ENCODE data around the gene STK16.
A peak's percentile ranks its signal among the peaks of the same experiment; 100 is the strongest.

The STK16 gene

DNA sequence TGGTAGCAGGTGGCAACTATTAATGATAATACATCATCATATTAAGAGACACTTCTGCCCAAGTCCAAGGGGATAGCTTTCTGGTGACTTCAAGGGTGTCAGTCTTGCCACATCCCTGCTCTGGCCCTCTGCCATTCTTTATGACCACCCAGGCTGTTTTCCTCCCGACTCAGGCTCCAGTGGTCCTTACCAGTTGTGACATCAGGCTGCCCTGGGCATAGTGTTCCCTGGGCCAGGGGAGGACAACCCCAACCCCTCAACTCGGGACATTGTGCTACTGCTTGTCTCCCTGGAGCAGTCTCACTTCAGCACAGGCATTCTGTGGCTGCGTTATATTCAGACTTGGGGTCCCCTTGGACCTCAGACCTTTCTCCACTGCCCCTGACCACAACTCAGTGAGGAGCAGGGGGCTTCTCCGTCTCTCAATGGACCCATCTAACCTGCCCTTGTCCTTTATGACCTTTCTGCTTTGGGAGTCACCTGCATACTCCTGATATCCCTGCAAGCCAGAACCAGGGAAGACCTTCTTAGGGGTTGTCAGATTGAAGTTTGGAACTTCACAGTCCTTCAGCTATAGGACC is 46.7 kb downstream of the STK16 start:
- in situ Hi-C loops (cut with MboI; ENCODE audit: low sequenced_read_pairs, unreplicated experiment), result loop anchor here (25.0 kb wide), 1 partner anchor 130 kb away; the partner anchor contains the start of genes NHEJ1 and SLC23A3
- no peak for DNase-seq (ENCODE audit: low spot score)
- no peak for TF ChIP-seq CTCF (IDR thresholded peaks at IDR 0.05; ENCODE audit: borderline replicate concordance, control extremely low read depth, extremely low read depth, insufficient read depth, missing control alignments)

GRCh38 chr2:219292616-219293015 is 47.3 kb downstream of the STK16 start:
- in situ Hi-C loops (cut with MboI; ENCODE audit: low sequenced_read_pairs, unreplicated experiment), result loop anchor here (25.0 kb wide), 1 partner anchor 130 kb away; the partner anchor contains the start of genes NHEJ1 and SLC23A3
- no peak for TF ChIP-seq CTCF (IDR thresholded peaks at IDR 0.05; ENCODE audit: borderline replicate concordance, control extremely low read depth, extremely low read depth, insufficient read depth, missing control alignments)
- no peak for DNase-seq (ENCODE audit: low spot score)

DNA sequence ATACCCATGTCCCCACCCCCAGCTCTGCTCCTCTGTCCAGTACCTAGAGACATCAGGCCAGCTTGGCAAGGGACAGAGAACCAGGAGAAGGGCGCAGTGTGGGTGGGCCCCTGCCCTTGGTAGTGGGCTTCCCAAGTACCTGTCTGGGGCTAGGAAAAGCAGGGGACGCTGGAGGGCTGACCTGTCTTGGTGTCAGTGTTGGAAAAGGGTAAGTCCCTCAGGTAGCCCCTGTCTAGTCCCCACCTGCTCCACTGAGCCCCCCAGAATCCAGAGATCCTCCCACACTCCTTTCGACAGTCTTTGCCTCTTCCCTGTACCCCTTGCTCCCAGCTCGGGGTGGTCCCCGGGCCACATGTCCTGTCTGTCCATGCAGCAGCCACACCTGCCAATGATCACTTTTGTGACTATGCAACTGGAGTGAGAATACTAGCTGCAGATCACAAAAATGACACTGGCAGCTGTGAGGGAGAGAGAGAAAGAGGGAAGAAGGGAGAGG is 48.5 kb downstream of the STK16 start:
- in situ Hi-C loops (cut with MboI; ENCODE audit: low sequenced_read_pairs, unreplicated experiment), result loop anchor here (25.0 kb wide), 1 partner anchor 131 kb away; the partner anchor contains the start of genes NHEJ1 and SLC23A3
- no peak for TF ChIP-seq CTCF (IDR thresholded peaks at IDR 0.05; ENCODE audit: borderline replicate concordance, control extremely low read depth, extremely low read depth, insufficient read depth, missing control alignments)

DNA sequence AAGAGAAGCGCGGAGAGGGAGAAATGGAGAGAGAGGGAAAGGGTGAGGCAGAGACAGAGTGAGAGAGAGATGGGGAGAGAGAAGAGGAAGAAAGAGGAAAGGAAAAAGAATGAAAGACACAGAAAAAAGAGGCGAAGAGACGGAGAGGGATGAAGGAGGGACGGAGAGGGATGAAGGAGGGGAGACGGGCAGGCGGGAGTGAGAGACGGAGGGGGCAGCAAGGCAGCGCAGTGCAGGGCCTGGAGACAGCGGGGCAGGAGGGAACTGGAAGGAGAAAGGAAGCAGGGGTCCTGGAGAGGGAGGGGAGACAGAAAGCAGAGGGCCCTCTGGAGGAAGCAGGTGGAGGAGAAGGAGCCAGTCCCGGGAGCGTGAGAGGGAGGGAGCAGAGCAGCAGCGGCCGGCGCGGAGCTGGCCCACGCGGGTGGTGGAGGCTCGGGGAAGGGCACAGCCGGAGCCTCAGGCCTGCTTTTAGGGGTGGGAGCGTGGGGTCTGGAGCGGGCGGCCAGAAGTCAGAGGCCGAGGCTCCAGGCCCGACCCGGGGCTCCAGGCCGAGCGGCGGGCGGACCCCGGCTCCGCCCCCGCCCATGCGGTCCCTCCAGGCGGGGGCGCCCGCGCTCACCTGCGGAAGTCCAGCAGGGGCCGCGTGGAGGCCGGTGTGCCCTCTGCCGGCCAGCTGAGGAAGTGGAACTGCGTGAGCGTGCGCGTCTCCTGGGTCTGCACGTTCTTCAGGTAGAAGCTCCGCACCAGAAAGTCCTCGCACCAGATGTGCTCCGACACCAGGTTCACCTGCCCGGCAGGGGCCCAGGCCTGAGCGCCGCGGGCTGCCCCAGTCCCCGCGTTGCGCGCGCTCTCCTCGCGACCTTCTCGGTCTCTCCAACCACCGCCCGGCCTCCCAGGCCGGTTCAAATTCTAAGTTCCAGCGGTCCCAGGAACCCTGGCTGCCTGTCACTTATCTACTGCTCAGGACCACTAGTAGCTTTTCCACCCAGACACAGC is 49.4 kb downstream of the STK16 start:
- in situ Hi-C loops (cut with MboI; ENCODE audit: low sequenced_read_pairs, unreplicated experiment), result loop anchor here (25.0 kb wide), 1 partner anchor 132 kb away; the partner anchor contains the start of genes NHEJ1 and SLC23A3
- peak; percentile 99 for DNase-seq (ENCODE audit: low spot score)
- peak; percentile 100 for TF ChIP-seq CTCF (IDR thresholded peaks at IDR 0.05; ENCODE audit: borderline replicate concordance, control extremely low read depth, extremely low read depth, insufficient read depth, missing control alignments)

More for the DNA sequence above, 48.5 kb downstream of the STK16 start:
- peak; percentile 25 for DNase-seq (ENCODE audit: low spot score)

- DNase-seq (ENCODE audit: low spot score), result no peak
- TF ChIP-seq CTCF (IDR thresholded peaks at IDR 0.05; ENCODE audit: borderline replicate concordance, control extremely low read depth, extremely low read depth, insufficient read depth, missing control alignments), result no peak
- in situ Hi-C loops (cut with MboI; ENCODE audit: low sequenced_read_pairs, unreplicated experiment), result loop anchor here (25.0 kb wide), 1 partner anchor 134 kb away; the partner anchor contains the start of genes NHEJ1 and SLC23A3
Measured at GRCh38 chr2:219296142-219296541, 50.9 kb downstream of the STK16 start.
